Eye (tissue), 1 donor: ENCODE results near the gene SEMA7A.
"Not testable (repeated sequence)": the region's sequence is repeated elsewhere in the genome, so short reads cannot be mapped to it uniquely, and the experiment has no call there.

Experiments
- DNase-seq: peaks from one replicate; pipeline ENCODE4 v3.0.0-alpha.2; 2015

SEMA7A gene

DNA sequence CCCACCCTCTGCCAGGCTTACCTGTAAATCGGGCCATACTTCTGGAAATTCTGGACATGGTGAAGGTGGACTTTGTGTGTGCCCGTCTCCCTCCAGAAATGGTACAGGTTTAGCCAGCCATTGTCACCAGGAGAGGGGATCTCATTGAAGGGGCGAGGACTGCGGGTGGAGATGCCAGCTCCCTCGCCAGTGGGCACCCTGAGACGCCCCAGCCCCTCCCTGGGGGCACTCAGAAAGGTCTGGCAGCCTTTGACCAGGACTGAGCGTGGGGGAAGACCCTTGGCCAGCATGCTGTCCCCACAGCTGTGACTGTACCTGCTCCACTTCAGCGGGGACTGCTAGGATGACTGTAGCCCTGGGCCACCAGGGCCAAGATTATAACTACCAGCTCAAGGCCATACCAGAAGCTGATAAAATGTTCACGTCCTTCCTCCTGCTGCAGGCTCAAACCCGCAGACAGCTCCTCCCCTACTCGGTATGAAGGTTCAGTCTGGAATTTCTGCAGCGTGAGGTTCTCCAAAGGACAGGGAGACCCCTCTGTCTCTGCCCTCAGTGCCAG is 66.4 kb downstream of the SEMA7A start, which contains the start of gene CYP11A1:
TSS of gene CYP11A1 (minus strand) at position 351 of the 559 bp plus-strand sequence. CDS start at position 290, 61 bp downstream.
- DNase-seq, result no peak

DNA sequence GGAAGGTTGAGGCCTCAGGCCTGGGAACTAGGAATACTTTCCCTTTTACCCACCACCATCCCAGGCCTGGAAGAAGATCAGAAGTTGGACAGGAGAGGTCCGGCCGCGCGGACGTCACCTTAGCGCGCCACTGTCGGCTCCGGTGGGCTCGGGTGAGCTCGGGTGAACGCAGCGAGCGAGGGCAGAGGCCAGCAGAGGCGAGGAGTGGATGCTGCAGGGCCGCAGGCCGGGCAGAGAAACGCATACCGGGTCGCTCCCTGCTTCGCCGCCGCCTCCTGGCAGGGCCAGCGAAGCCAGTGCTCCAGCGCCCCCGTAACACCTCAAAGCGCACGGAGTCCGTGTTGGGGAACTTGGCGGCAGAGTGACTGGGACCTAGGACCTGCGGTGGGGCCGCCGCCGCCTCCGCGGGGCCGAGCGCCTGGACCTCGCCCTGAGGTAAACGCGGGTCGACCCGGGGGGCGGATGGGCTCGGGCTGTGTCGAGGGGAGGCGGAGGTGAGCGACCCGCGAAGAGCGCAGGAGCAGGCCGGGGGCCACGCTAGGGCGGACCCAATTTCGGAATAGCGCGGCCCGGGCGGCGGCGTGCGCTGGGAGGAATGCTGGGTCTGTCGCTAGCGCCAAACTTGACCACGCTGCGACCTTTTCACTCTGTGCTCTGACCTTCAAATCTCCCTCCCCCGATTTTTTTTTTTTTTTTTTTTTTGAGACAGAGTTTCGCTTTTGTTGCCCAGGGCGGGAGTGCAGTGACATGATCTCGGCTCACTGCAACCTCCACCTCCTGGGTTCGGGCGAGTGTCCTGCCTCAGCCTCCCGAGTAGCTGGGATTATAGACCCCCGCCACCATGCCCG is 67.9 kb downstream of the SEMA7A start:
- DNase-seq, result peak; percentile 83

DNA sequence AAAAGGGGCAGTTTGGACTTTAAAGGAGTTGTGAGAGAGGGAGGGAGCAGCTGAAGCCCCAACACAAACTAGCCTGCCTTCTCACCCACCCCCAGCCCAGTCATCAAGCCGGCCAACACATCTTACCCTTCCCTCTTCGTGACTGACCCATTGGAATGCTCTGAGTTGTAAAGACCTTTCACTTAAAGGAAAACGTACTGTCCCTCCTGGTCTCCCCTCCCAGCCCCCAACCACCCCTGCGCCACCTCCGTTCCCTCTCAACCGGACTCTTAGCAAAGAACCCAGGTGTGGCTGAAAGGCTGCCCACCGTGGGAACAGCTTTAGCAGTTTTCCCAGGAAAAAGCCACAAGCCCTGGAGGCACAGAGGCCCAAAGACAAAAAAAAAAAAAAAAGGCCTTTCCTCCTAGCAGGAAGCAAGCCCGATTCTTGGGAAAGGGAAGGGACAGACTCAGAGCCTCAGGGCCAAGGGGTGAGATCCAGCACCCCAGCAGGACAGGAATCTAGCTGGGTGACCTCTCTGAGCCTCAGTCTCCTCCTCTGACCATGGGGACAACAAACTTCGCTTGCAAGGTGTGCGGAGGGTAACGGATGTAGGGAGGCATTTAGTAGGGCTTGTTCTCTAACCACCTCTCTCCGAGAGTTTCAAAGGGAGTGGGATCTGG is 68.7 kb downstream of the SEMA7A start:
- DNase-seq, result no peak

DNA sequence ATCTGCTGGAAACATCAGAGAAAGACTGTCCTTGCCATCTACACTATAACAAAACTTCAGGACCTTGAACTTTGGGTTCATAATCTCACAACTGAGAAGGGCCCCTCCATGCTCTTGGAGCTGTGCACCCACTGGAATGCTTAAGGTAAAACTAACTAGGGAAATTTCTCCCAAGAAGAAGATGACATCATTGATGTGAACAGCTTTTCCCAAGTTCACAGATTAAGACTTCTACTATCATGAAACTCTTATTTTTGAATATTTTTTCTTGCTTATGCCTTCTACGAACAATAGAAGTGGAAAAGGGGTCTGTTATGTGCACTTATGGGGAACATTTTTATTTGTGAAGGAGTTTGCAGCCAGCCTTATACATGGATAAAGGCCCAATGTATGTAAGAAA is 71.3 kb downstream of the SEMA7A start:
- no peak for DNase-seq

DNA sequence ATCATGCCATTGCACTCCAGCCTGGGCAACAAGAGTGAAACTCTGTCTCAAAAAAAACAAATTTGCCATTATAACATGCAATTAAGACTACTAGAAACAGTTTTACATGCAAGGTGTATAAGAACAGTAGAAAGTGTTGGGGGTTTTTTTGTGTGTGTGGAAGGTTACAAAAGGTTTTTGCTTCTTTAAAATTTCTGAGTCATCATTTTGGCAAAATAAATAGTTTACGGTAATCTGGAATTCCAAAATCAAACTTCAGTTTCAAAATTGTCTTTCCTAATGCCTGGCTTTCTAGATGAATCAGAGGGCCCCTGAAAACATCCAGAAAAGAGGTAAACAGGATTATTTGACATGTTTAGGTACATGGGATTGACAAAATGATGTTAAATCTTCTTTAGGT is 72.9 kb downstream of the SEMA7A start:
- not testable (repeated sequence) for DNase-seq

DNA sequence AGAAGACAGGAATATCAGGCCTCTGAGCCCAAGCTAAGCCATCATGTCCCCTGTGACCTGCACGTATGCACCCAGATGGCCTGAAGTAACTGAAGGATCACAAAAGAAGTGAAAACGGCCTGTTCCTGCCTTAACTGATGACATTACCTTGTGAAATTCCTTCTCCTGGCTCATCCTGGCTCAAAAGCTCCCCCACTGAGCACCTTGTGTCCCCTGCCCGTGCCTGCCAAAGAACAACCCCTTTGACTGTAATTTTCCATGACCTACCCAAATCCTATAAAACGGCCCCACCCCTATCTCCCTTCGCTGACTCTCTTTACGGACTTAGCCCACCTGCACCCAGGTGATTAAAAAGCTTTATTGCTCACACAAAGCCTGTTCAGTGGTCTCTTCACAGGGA is 74.4 kb downstream of the SEMA7A start:
- not testable (repeated sequence) for DNase-seq
